HG03432 (cell line): ENCODE data around the gene GARNL3.

Source experiments
- ATAC-seq: cut with Tn5 transposase; IDR thresholded peaks from one replicate; pipeline ENCODE4 v1.9.1; 2021; ENCODE audit warnings: mild to moderate bottlenecking, moderate library complexity; ENCODE audit not compliant: unreplicated experiment

The GARNL3 gene

DNA sequence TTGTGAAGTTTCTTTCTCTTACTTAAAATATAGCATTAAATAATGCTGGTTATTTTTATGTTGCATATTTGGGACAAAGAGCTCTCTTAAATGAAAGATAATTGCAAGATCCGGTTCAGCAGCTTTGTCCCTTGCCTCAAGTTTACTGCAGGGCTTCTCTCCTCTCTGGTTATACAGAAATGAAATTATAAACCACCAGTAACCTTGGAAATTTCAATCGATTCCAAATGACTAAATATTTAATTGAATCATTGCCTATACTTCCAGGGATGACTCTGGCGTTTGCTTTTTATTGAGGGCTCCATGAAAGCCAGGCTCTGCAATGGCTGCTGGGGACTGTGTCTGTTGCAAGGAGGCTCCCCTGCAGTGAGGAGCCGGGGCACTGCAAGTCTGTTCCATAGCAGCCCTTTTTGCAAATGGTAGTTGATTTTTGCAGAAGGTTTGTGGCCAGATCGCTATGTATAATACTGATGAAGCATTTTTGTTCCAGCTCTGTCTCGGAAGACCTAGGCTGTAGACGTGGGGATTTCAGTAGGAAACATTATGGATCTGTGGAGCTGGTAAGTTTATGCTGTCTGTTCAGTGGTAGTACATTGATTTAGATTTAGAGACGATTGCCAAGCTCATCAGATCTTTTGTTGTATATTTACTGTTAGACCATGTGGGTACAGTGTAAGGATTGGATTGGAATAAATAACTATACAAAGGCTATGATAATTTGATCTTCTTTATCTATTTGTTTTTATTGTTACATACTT is at the start of gene GARNL3:
GARNL3 (plus strand) TSS at position 313 of the 758 bp plus-strand sequence; CDS start at position 417, 104 bp downstream.
- ATAC-seq, result no peak

DNA sequence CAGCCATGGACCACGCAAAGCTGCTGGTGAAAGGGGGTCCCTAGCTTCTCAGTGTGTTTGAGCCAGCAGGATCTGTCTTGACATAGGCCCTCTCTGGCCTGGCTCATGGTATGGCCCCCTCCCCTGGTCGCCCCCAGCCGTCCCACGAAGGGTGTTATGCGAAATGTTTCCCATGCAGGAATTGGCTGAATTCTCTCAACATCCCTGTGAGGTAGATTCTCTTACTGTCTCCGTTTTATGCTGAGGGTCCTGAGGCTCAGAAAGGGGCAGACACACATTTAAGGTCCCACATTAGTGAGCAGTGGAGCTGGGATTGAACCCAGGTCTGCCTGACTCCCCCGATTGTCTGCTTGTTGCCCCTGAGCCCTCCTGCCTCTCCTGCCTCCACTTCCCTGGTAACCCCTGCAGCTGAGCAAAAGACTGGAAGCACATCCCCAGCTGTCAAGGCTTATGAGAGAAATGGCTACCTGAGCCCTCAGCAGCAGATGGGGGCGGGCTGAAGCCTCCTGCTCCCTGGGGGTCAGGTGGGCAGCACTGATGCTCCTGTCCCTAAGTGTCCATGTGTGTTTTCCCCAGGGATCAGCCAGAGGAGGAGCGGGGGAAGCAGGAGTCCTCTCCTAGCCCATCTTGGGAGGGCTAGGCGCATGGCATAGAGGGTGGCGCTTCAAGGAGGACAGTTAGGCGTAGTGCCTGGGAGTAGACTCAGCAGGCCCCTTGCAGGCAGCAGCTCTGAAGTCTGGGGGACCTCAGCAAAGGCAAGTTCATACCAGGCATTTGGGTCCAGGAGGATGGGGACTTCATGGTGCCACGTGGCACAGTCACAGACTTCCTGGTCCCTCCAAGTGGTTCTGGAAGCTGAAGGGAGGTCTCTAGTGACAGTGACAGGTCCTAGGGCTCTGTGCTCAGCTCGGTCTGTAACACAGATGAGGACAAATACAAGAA is 49.0 kb upstream of the GARNL3 start:
- no peak for ATAC-seq

- ATAC-seq, result no peak
Measured at GRCh38 chr9:127216210-127216887, 48.2 kb upstream of the GARNL3 start.

GRCh38 chr9:127216888-127217217 is 47.7 kb upstream of the GARNL3 start:
- ATAC-seq, result no peak

DNA sequence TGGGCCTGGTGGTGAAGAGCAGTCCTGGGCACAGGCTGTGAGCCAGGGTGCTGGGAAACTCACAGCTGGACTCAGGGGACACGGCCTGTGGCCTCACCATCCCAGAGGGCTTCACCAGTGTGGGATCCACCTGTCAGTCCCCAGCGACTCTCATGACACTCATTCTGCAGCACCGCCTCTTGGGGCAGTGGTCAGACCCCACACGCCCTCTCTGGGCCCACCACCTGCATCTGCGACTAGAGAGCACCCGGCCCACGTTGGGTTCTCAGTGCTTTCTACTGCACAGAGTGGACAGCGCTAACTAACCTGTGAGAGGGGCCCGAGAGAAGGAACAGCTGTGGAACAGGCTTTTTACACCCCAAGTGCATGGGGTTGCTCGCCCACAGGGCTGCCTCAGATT is 45.8 kb upstream of the GARNL3 start:
- no peak for ATAC-seq

DNA sequence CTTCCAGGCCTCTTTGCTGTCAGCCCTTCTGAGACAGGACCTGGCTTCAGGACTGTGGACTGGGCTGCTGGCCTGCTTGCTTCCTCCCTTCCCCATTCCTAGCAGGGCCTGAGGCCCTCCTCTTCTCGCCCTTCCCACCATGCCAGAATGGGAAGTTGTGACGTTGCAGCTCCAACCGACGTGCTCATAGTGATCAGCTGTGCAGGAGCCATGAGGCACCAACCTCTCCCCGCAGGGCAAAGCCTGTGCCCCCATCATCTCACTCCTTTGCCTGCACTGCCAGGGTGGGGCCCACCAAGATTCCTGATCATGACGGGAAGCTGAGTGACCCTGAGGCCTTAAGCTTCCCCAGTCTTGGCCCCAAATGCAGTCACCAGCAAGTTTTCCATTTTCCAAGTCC is 45.1 kb upstream of the GARNL3 start:
- ATAC-seq, result no peak

GRCh38 chr9:127221695-127222094 is 42.9 kb upstream of the GARNL3 start:
- ATAC-seq, result no peak

DNA sequence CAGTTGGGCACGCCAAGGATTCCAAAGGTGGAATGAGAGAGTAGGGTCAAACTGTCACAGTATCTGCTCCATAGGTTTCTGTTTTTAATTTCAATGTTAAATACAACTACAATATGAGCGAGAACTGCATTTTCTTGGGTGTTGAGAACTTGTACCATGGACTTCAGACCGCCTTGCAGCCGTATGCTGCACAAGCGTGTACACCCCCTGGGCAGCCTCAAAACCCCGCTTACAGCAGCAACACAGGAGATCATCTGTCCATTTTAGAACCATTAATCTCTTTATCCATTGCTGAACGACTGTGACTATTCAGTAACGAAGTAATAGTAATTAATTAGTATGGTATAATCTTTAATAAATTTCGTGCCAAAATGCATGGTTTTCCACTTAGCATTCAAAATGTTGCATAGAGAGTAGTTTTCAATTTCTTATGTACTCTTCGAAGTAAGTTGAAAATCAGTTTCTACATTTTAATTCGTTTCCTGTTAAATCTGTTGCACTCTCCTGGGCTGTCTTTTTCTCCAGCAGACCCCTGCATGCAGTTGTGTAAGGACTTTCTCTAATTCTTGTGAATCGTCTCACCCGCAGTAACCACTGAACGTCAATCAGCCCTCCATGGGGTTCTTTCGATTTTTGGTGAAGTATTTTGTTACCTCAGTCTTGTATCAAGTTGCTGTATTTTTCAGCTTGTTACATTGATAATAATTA is 42.0 kb upstream of the GARNL3 start:
- ATAC-seq, result no peak

- no peak for ATAC-seq
Measured at GRCh38 chr9:127223266-127223665, 41.3 kb upstream of the GARNL3 start.

GRCh38 chr9:127223810-127224177 is 40.8 kb upstream of the GARNL3 start:
- no peak for ATAC-seq

- ATAC-seq, result peak; percentile 59
Measured at GRCh38 chr9:127224178-127224882, 40.2 kb upstream of the GARNL3 start.

GRCh38 chr9:127224883-127225739 is 39.5 kb upstream of the GARNL3 start:
- ATAC-seq, result peak; percentile 56

- ATAC-seq, result no peak
Measured at GRCh38 chr9:127225801-127226625, 38.6 kb upstream of the GARNL3 start.

- no peak for ATAC-seq
Measured at GRCh38 chr9:127229691-127230417, 34.7 kb upstream of the GARNL3 start.

DNA sequence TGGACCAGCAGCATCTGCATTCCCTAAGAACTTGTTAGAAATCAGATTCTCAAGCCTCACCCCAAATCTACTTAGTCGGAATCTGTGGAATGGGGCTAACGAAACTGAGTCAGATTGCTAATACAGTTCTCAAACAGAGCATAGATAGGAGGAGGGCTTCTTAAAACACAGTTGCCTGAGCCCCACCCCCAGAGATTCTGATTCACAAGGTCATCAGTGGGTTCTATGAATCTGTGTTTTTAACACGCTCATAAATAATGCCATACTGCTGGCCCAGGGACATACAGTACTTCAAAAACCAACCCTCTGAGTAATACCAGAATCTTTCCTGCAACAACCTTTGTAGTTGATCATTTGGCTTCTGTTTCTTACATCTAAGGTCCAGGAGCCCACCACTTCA is 32.9 kb upstream of the GARNL3 start:
- no peak for ATAC-seq

DNA sequence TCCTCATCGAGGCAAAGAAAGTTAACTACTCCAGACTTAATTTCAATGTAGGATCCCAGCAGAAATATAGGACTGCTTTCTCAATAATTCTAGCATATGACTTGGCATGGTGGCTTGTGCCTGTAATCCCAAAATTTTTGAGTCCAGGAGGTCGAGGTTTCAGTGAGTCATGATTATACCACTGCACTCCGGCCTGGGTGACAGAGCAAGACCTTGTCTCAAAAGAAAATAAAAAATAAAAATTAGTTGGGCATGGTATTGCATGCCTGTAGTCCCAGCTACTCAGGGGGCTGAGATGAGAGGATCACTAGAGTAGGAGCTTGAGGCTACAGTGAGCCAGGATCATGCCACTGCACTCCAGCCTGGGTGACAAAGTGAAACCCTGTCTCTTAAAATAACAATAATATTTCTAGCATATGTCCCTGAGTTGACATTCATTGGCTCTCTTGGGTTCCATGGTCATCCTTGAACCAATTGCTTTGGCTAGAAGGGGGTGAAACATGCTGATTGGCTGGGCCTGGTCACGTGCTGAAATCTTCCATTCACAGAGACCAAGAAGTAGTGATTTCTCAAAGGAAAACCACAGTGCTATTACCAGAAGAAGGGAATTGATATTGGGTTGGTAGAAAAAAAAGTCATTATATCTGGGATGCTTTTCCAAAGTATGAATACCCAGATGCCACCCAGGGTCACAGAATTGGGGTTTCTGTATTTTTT is 31.6 kb upstream of the GARNL3 start:
- no peak for ATAC-seq

DNA sequence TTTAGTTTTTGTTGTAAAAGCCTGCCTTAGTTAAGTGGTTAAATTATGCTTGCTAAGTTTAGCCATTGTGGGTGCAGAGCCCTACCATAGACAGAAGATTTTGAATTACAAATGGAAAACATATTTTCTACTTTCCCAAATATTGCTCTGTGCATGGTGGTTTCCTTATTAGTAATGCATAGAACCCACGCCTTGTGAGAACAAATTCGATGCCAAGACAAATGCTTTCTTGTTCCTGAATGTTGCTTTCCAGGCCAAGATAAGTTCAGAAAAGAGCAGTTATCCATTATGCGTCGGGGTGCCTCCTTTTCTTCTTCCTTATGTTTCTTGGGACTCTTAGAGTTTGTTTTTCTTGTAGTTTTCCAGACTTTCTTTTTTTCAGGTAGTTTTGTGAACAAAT is 31.0 kb upstream of the GARNL3 start:
- no peak for ATAC-seq
